GM12878 (cell line): ENCODE measurements around the gene VGF. TPM values are rescaled to one million over a fixed set of nuclear protein-coding genes. Genes with fewer than 3 reads are reported as not detected.

Experiments used
- ATAC-seq: fragments of 200-7000 bp; cut with Tn5 transposase; 3 replicates; pipeline ENCODE4 v1.9.1; 2020; ENCODE audit warnings: mild to moderate bottlenecking, moderate library complexity
- BruUV-seq: library from RNA; stranded (reverse); fragments of 400-500 nt; replicated peaks from 2 replicates; lab custom pipeline; 2021; lab: Mats Ljungman, UMichigan
- CTCF ChIA-PET: fragments of 300-600 bp; sonication (Branson Sonifier 250); formaldehyde crosslinking; extraction: SDS; loops from one replicate; lab custom pipeline; 2021; ENCODE audit warnings: inconsistent platforms; lab: Yijun Ruan, JAX
- POLR2A ChIA-PET: fragments of 350-600 bp; formaldehyde crosslinking; extraction: SDS; loops from one replicate; lab custom pipeline; 2021; ENCODE audit warnings: inconsistent platforms; lab: Charles Lee
- RAD21 ChIA-PET: fragments of 300-600 bp; sonication (Branson Sonifier 250); formaldehyde crosslinking; loops from one replicate; lab custom pipeline; 2023; ENCODE audit warnings: antibody characterized with exemption; ENCODE audit not compliant: unreplicated experiment; lab: Charles Lee
- SMC1A ChIA-PET: fragments of 300-600 bp; sonication (Branson Sonifier 250); formaldehyde crosslinking; loops from one replicate; lab custom pipeline; 2023; ENCODE audit not compliant: unreplicated experiment, uncharacterized antibody; lab: Charles Lee
- DNase-seq: peaks from one replicate; pipeline ENCODE4 v3.0.0-alpha.2; 2011; ENCODE audit warnings: low read depth, low spot score
- FAIRE-seq: peaks from 3 replicates; lab custom pipeline; 2011; peaks lifted over from hg19 to GRCh38; lab: Jason Lieb, UNC
- H2AFZ ChIP-seq: 2 replicates; pipeline ENCODE4 v1.6.0; 2011; ENCODE audit warnings: low read depth, low read length, control low read depth; ENCODE audit not compliant: control insufficient read depth
- H3K27ac ChIP-seq: 2 replicates; pipeline ENCODE4 v1.5.1; 2011; ENCODE audit warnings: control low read depth; ENCODE audit not compliant: control insufficient read depth, insufficient read depth
- H3K27me3 ChIP-seq, 2 experiments: replicated peaks in 1 of 2; 2 replicates each; pipeline versions ENCODE4 v1.6.0 to v1.6.1; 2011; ENCODE audit warnings: low read length in 1 of 2; ENCODE audit not compliant: control insufficient read depth in 2 of 2, insufficient read depth in 2 of 2
- H3K36me3 ChIP-seq, 2 experiments: 2 replicates each; pipeline ENCODE4 v1.5.1; 2011; ENCODE audit warnings: low read length in 1 of 2; ENCODE audit not compliant: control insufficient read depth in 2 of 2, insufficient read depth in 2 of 2
- H3K4me1 ChIP-seq: 2 replicates; pipeline ENCODE4 v1.6.1; 2011; ENCODE audit warnings: mild to moderate bottlenecking, low read length, moderate library complexity, mixed read lengths; ENCODE audit not compliant: control insufficient read depth, insufficient read depth
- H3K4me2 ChIP-seq: 2 replicates; pipeline ENCODE4 v1.6.0; 2011; ENCODE audit warnings: control low read depth; ENCODE audit not compliant: control insufficient read depth, insufficient read depth
- H3K4me3 ChIP-seq: fragments of 200-600 bp; sonication (generic); 2 replicates; pipeline ENCODE4 v1.5.1; 2016
- H3K79me2 ChIP-seq: 2 replicates; pipeline ENCODE4 v1.6.0; 2011; ENCODE audit warnings: low read length; ENCODE audit not compliant: control insufficient read depth, insufficient read depth
- H3K9ac ChIP-seq: 2 replicates; pipeline ENCODE4 v1.8.0; 2011; ENCODE audit warnings: low read length, control low read depth, mixed read lengths; ENCODE audit not compliant: control insufficient read depth, insufficient read depth
- H3K9me3 ChIP-seq: replicated peaks from 3 replicates; pipeline ENCODE4 v1.5.1; 2011; ENCODE audit warnings: mild to moderate bottlenecking, low read length; ENCODE audit not compliant: control insufficient read depth, insufficient read depth
- H4K20me1 ChIP-seq: 2 replicates; pipeline ENCODE4 v1.6.0; 2011; ENCODE audit not compliant: control insufficient read depth, insufficient read depth
- BHLHE40 ChIP-seq, 2 experiments: fragments of 450-650 bp in 1 of 2; IDR thresholded peaks; 2 replicates each; pipeline ENCODE4 v1.6.1; 2011 to 2017; ENCODE audit warnings: low read depth in 2 of 2, borderline replicate concordance in 1 of 2, improper control_type of control experiment in 1 of 2, low read length in 1 of 2, mild to moderate bottlenecking in 1 of 2
- RAD51 ChIP-seq: fragments of 450-650 bp; IDR thresholded peaks from 2 replicates; pipeline ENCODE4 v1.6.1; 2016; ENCODE audit warnings: moderate library complexity, mild to moderate bottlenecking, inconsistent platforms
- WGBS: methylation state at CpG from one replicate; pipeline ENCODE4 v1.1.6; 2016; ENCODE audit warnings: low lambda C conversion rate; ENCODE audit not compliant: insufficient replicate concordance, insufficient coverage; ENCODE audit errors: missing lambda C conversion rate; 5-methylcytosine and 5-hydroxymethylcytosine counted together
- in situ Hi-C: fragments of 300-500 bp; cut with MboI; formaldehyde crosslinking; loops from 9 replicates; pipeline ENCODE4 v1.14.3; 2018; ENCODE audit warnings: mixed read lengths
- intact Hi-C: fragments of 100-400 bp; cut with micrococcal nuclease; formaldehyde crosslinking; loops from one replicate; pipeline ENCODE4 v1.14.2; 2022; ENCODE audit not compliant: unreplicated experiment
- polyA plus RNA-seq, 11 experiments: library from polyadenylated mRNA; depleted of rRNA in 4 of 11; unstranded in 6 of 11; stranded (reverse) in 5 of 11; fragments of >200 nt; fragmentation: Nextera tagmentation in 4 of 11; fragmentation: Illumina TruSeq in 1 of 11; extraction: Ambion mirVana in 4 of 11; extraction: Trizol in 1 of 11; gene quantifications; 1 replicate in 1 of 11; 2 replicates in 10 of 11; pipeline versions ENCODE4 v1.2.1 to v1.2.3, GENCODE V29; 2011 to 2016; ENCODE audit warnings: inconsistent platforms in 2 of 11, missing spikeins in 2 of 11, low read depth in 1 of 11
- total RNA-seq, 4 experiments: library from RNA; depleted of rRNA in 3 of 4; stranded (reverse); fragments of >200 nt in 3 of 4; fragmentation: Illumina TruSeq in 1 of 4; extraction: Trizol in 1 of 4; gene quantifications; 2 replicates each; pipeline versions ENCODE4 v1.2.1 to v1.2.3, GENCODE V29; 2013 to 2021
- TF ChIP-seq, protein P1 (sequence below): IDR thresholded peaks from 2 replicates; pipeline ENCODE4 v1.6.1; 2011; ENCODE audit warnings: borderline replicate concordance, low read depth, mild to moderate bottlenecking, moderate library complexity, low read length; ENCODE audit not compliant: insufficient read depth, poor library complexity, severe bottlenecking

Gene VGF
- total and polyA plus RNA-seq, 10 of the 15 experiments (the other 5 are each of a cell fraction or from before 2014, with no cell fraction given) = 0.09 to 0.25 (median 0.17) TPM; not detected in 6

DNA sequence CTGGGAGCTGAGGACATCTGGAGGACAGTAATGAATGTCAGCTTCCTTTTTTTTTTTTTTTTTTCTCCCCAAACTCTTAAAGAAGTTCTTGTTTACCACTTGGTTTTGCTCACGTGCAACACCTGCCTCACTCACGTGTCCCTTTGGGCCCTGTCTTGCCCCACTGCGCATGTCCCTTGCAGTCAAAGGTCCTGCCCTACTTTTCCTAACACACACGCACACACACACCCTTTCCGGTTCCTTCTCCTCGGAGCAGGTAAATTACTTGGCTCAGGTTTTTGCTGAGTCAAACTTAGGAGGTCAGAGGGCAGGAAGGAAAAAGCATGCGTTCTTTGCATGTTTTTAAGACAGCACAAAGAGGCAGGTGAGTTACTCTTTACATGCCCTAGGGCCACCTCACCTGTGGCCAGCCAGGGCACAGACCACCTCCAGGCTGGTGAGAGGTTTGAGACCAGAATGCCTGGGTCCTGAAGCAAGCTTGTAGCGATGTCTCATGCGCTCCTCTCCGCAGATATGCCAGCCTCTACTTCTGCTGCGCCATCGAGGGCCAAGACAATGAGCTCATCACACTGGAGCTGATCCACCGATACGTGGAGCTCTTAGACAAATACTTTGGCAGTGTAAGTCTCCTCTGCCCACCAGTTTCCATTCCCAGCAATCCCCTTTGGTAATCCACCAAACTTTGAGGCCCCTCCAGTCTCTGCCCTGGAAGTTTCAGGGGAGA is 8.3 kb downstream of the VGF start:
- no peak overlapping the region for H3K4me3 ChIP-seq
- no peak for FAIRE-seq
- in situ Hi-C loops = no loop called here
- TF ChIP-seq, protein P1, sequence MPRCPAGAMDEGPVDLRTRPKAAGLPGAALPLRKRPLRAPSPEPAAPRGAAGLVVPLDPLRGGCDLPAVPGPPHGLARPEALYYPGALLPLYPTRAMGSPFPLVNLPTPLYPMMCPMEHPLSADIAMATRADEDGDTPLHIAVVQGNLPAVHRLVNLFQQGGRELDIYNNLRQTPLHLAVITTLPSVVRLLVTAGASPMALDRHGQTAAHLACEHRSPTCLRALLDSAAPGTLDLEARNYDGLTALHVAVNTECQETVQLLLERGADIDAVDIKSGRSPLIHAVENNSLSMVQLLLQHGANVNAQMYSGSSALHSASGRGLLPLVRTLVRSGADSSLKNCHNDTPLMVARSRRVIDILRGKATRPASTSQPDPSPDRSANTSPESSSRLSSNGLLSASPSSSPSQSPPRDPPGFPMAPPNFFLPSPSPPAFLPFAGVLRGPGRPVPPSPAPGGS = no peak
- TF ChIP-seq BHLHE40 (IDR thresholded peaks at IDR 0.05; ENCODE audit: borderline replicate concordance in 1 of 2, low read depth in 2 of 2, low read length in 1 of 2) = peak; percentile 82 to 88
- TF ChIP-seq RAD51 = 0 out of 2 replicates have a peak, but pooled peaks have one; percentile 37
- TF ChIP-seq, all 136 proteins: peak for 2
- Histone ChIP-seq H3K36me3 (peaks cover 5 to 7% of the 10 kb centered on the region in 2 experiments), H2AFZ (no peak overlapping the region), H3K27me3 (no peaks in the 10 kb centered on the region), H3K9ac (no peak overlapping the region), H3K9me3 (no peaks in the 10 kb centered on the region), H3K4me1 (peaks cover 3% of the 10 kb centered on the region; the same call in 1 of the 2 replicates), H3K4me2 (no peak overlapping the region), H3K79me2 (peaks cover 9% of the 10 kb centered on the region), H3K27ac (no peak overlapping the region), H4K20me1 (no peaks in the 10 kb centered on the region)
- ChIA-PET RAD21 (interaction anchor here (0.6 to 3.0 kb wide), 3 partner anchors 9 to 13 kb away, joined by 3 to 20 read pairs (median 4); partner anchors contain the start of gene VGF), POLR2A (interaction anchor here (1.5 to 2.0 kb wide), 2 partner anchors 8 to 15 kb away, joined by 5 read pairs; partner anchors contain the start of gene VGF), CTCF (interaction anchor here (1.0 to 7.8 kb wide), 7 partner anchors 10 to 126 kb away, joined by 3 to 112 read pairs (median 3); partner anchors contain the start of gene SERPINE1), SMC1A (interaction anchor here (0.8 to 2.3 kb wide), 4 partner anchors 12 to 125 kb away, joined by 3 to 10 read pairs (median 3); no protein-coding TSS in a partner anchor)
- BruUV-seq = TSS peak; percentile 47
- DNase-seq = no peak
- 81% methylated on average over 14 of the region's 14 CpGs for WGBS
- no peak for ATAC-seq
- intact Hi-C loops = no loop called here
